Parathyroid adenoma (tissue), 2 donors: ENCODE data around the gene NOX3.

Source experiments
- H2AFZ ChIP-seq: fragments of 300-600 bp; sonication (generic); one replicate; pipeline ENCODE4 v1.7.0; 2017; ENCODE audit warnings: antibody characterized with exemption, mild to moderate bottlenecking
- H3K27ac ChIP-seq: fragments of 300-600 bp; sonication (generic); one replicate; pipeline ENCODE4 v1.7.0; 2017
- H3K27me3 ChIP-seq: fragments of 300-600 bp; sonication (generic); one replicate; pipeline ENCODE4 v1.7.0; 2017; ENCODE audit warnings: low read length; ENCODE audit not compliant: control insufficient read depth, insufficient read depth
- H3K36me3 ChIP-seq: fragments of 300-600 bp; sonication (generic); one replicate; pipeline ENCODE4 v1.7.0; 2017; ENCODE audit warnings: low read length; ENCODE audit not compliant: control insufficient read depth, insufficient read depth
- H3K4me1 ChIP-seq: fragments of 300-600 bp; sonication (generic); one replicate; pipeline ENCODE4 v1.7.0; 2017; ENCODE audit warnings: control low read depth
- H3K4me2 ChIP-seq: fragments of 300-600 bp; sonication (generic); one replicate; pipeline ENCODE4 v1.7.0; 2017; ENCODE audit warnings: low read length
- H3K4me3 ChIP-seq: fragments of 300-600 bp; sonication (generic); one replicate; pipeline ENCODE4 v1.7.0; 2017; ENCODE audit warnings: low read depth, low read length
- H3K79me2 ChIP-seq: fragments of 300-600 bp; sonication (generic); one replicate; pipeline ENCODE4 v1.7.0; 2017; ENCODE audit warnings: control low read depth
- H3K9ac ChIP-seq: fragments of 300-600 bp; sonication (generic); one replicate; pipeline ENCODE4 v1.7.0; 2017; ENCODE audit warnings: mild to moderate bottlenecking
- H3K9me3 ChIP-seq: fragments of 300-600 bp; sonication (generic); one replicate; pipeline ENCODE4 v1.7.0; 2017; ENCODE audit warnings: low read length; ENCODE audit not compliant: control insufficient read depth
- TF ChIP-seq, protein P1 (sequence below): fragments of 300-600 bp; sonication (generic); IDR thresholded peaks from one replicate; pipeline ENCODE4 v1.7.0; 2017; ENCODE audit warnings: antibody characterized with exemption, mild to moderate bottlenecking
- donor health status: primary hyperparathyroidism.

NOX3 gene

DNA sequence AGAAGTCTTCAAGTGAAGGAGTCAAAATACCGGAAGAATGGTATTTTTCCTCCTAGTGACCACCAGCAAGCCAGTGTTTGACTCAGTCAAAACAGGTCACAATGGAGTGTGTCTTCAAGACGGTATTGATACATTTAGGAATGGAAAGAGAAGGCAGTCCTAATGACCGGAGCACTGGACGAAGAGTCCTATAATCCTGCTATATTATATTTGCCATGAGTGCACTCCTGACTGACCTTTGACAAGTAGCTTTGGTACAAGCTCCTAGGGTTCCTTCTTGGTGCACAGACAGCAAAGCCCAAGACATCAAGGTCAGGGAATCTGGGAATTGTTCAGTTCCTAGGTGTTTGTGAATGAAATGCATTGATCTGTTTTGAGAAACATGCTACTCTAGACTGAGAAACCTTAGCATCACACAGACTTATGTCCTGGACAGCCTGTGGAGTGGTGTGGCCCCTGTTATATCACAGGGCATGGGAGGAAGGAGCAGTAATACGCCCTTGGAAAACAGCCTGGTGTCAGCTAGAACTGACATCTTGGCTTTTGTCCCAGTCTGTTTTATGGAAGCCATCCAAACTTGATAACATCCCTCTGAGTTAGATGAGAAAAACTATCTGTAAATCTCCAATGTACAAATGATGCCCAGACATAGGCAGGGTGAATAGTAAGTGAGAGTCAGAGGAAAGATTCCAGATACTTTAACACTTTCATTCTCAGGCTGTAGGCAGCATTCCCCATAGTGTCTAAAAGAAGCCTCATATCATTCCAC is 18.5 kb downstream of the NOX3 start:
- no peak overlapping the region for H3K27ac ChIP-seq
- H3K9me3 ChIP-seq, result no peaks in the 10 kb centered on the region
- H3K27me3 ChIP-seq, result no peaks in the 10 kb centered on the region
- TF ChIP-seq, protein P1, sequence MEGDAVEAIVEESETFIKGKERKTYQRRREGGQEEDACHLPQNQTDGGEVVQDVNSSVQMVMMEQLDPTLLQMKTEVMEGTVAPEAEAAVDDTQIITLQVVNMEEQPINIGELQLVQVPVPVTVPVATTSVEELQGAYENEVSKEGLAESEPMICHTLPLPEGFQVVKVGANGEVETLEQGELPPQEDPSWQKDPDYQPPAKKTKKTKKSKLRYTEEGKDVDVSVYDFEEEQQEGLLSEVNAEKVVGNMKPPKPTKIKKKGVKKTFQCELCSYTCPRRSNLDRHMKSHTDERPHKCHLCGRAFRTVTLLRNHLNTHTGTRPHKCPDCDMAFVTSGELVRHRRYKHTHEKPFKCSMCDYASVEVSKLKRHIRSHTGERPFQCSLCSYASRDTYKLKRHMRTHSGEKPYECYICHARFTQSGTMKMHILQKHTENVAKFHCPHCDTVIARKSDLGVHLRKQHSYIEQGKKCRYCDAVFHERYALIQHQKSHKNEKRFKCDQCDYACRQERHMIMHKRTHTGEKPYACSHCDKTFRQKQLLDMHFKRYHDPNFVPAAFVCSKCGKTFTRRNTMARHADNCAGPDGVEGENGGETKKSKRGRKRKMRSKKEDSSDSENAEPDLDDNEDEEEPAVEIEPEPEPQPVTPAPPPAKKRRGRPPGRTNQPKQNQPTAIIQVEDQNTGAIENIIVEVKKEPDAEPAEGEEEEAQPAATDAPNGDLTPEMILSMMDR, result no peak
- no peak overlapping the region for H3K4me3 ChIP-seq
- no peaks in the 10 kb centered on the region for H3K79me2 ChIP-seq
- H3K4me2 ChIP-seq, result no peak overlapping the region
- no peaks in the 10 kb centered on the region for H3K36me3 ChIP-seq
- peaks cover 4% of the 10 kb centered on the region for H3K4me1 ChIP-seq
- no peak overlapping the region for H2AFZ ChIP-seq
- no peak overlapping the region for H3K9ac ChIP-seq

DNA sequence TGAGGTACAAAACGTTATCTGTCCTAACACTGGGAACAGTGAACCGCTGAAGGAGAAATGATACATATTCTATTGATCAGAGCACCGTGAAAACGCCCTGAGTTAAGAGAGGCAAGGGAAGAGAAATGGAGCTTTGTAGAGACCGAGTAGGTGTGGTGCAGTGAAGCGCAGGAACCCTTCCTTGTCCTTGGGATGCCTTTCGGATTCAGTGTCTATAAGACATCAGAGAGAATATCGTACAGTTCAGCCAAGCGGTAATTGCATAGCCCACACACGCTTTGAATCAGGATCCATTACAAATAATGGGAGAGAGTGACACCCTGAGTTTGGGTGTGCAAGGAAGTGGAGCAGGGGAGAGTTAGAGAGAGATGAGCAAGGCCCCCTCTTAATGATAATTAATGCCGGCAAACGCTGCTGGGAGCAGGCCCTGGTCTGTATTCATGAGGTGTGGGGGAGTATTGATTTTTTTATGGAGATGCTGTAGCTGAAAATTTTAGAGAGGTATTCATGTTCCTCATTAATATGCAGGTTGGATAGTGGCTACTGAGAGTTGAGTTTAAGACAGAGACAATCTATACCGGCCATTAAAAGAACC is 20.7 kb downstream of the NOX3 start:
- Histone ChIP-seq H2AFZ (no peak overlapping the region), H3K36me3 (no peaks in the 10 kb centered on the region), H3K4me1 (peaks cover 4% of the 10 kb centered on the region), H3K27ac (no peak overlapping the region), H3K9me3 (no peaks in the 10 kb centered on the region), H3K27me3 (no peaks in the 10 kb centered on the region), H3K4me3 (no peak overlapping the region), H3K9ac (no peak overlapping the region), H3K79me2 (no peaks in the 10 kb centered on the region), H3K4me2 (no peak overlapping the region)
- TF ChIP-seq, protein P1, result no peak

DNA sequence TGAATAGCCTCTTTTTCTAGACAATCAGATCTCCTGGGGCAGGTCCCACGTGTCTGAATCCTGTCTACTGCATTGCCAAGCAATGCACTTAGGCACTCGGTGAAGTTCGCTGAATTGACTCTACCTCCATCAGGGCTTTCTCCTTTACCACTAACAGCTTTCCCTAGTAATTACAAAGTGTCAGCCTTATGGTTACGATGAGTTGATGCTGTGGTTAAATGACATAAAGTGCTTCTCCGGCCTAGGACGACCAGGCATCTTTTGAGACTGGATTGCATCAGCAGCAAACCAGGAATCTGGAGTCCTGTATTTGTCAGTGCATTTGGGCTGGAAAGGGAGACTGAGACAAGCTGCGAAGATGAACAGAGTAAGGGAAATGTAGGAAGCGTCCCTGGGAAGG is 21.5 kb downstream of the NOX3 start:
- H3K4me3 ChIP-seq, result no peak overlapping the region
- TF ChIP-seq, protein P1, result no peak
- H3K9ac ChIP-seq, result no peak overlapping the region
- no peaks in the 10 kb centered on the region for H3K9me3 ChIP-seq
- H3K79me2 ChIP-seq, result no peaks in the 10 kb centered on the region
- H2AFZ ChIP-seq, result no peak overlapping the region
- H3K27me3 ChIP-seq, result no peaks in the 10 kb centered on the region
- H3K4me1 ChIP-seq, result peaks cover 4% of the 10 kb centered on the region
- no peak overlapping the region for H3K4me2 ChIP-seq
- H3K36me3 ChIP-seq, result no peaks in the 10 kb centered on the region
- H3K27ac ChIP-seq, result no peak overlapping the region

DNA sequence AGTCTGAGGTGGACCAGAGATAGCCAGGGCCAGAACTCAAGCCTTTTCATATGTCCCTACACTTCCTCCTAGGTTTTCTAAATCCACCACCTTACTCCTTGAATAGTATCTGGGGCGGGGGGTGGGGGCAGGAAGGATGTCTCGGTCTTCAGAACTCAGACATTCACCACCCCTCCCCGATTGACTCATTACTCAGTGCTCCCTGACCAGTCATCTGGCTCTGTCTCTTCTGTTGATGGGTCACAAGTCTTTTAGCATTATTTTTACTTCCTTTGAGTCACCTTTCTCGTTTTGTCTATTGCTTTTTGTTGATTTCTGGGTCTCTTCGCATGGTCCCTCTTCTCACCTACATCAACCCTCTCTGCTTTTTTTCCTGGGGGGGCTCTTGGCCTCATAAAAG is 23.3 kb downstream of the NOX3 start:
- H2AFZ ChIP-seq, result no peak overlapping the region
- H3K79me2 ChIP-seq, result no peaks in the 10 kb centered on the region
- H3K27me3 ChIP-seq, result no peaks in the 10 kb centered on the region
- H3K9me3 ChIP-seq, result no peaks in the 10 kb centered on the region
- no peak overlapping the region for H3K27ac ChIP-seq
- peaks cover 4% of the 10 kb centered on the region for H3K4me1 ChIP-seq
- TF ChIP-seq, protein P1, result no peak
- H3K9ac ChIP-seq, result no peak overlapping the region
- H3K4me3 ChIP-seq, result no peak overlapping the region
- no peaks in the 10 kb centered on the region for H3K36me3 ChIP-seq
- no peak overlapping the region for H3K4me2 ChIP-seq
